Measurements from ENCODE around the gene IGSF1.

The IGSF1 gene

DNA sequence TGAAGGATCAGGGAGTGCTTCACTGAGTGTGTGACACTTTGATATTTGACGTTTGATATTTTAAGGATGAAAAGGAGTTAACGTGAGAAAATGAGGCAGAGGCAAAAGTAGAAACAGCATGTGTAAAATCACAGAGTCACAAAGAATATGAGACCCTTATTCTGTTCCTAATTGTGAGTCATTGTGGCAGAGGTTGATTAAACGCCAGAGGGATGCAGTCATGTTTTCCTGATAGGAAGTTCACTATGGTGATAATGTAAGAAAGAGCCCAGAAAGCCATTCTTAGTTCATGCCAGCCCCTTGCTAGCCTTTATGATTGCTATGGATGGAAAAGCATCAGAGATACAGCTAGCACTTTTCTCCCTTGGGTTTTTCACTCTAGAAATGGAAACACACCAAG is 33.5 kb upstream of the IGSF1 start:
- TF ChIP-seq RAD21 (IDR thresholded peaks at IDR 0.05; ENCODE audit: low read depth) (no peak), EGR1 (IDR thresholded peaks at IDR 0.05) (no peak), ZBTB7A (IDR thresholded peaks at IDR 0.05; ENCODE audit: low read depth) (no peak), EP300 (IDR thresholded peaks at IDR 0.05; ENCODE audit: borderline replicate concordance) (no peak), NFIC (IDR thresholded peaks at IDR 0.05) (no peak), YY1 (IDR thresholded peaks at IDR 0.05; ENCODE audit: low read depth) (no peak)

DNA sequence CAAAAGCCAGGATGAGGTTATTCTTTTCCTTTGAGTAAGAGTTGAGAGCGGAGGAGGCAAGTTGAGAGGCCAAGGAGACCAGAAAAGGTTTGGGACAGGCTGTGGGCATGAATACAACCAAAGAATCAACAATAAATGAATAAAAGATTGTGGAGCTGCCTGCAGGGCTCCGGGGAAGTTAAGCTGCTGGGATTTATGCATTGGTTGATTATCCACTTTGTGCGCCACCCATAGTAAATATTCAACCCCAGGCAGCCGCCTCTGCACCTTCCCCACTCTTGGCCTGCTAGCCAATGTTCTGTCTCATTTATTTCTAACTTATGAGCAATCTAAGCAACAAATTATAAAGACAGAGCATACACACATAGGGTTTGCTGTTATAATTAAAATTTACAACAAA is 28.2 kb upstream of the IGSF1 start:
- TF ChIP-seq EGR1 (IDR thresholded peaks at IDR 0.05) (no peak), CEBPB (IDR thresholded peaks at IDR 0.05) (no peak), CREB1 (IDR thresholded peaks at IDR 0.05; ENCODE audit: low read depth) (no peak), RAD21 (IDR thresholded peaks at IDR 0.05; ENCODE audit: low read depth) (no peak), YY1 (IDR thresholded peaks at IDR 0.05; ENCODE audit: low read depth) (no peak), ZBTB7A (IDR thresholded peaks at IDR 0.05; ENCODE audit: low read depth) (no peak), EP300 (IDR thresholded peaks at IDR 0.05; ENCODE audit: borderline replicate concordance) (no peak), TAF1 (IDR thresholded peaks at IDR 0.05; ENCODE audit: low read depth) (no peak), NFIC (IDR thresholded peaks at IDR 0.05) (no peak)
- TF ChIP-seq, protein P1, sequence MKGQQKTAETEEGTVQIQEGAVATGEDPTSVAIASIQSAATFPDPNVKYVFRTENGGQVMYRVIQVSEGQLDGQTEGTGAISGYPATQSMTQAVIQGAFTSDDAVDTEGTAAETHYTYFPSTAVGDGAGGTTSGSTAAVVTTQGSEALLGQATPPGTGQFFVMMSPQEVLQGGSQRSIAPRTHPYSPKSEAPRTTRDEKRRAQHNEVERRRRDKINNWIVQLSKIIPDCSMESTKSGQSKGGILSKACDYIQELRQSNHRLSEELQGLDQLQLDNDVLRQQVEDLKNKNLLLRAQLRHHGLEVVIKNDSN (IDR thresholded peaks at IDR 0.05), result no peak
- TF ChIP-seq, protein P2, sequence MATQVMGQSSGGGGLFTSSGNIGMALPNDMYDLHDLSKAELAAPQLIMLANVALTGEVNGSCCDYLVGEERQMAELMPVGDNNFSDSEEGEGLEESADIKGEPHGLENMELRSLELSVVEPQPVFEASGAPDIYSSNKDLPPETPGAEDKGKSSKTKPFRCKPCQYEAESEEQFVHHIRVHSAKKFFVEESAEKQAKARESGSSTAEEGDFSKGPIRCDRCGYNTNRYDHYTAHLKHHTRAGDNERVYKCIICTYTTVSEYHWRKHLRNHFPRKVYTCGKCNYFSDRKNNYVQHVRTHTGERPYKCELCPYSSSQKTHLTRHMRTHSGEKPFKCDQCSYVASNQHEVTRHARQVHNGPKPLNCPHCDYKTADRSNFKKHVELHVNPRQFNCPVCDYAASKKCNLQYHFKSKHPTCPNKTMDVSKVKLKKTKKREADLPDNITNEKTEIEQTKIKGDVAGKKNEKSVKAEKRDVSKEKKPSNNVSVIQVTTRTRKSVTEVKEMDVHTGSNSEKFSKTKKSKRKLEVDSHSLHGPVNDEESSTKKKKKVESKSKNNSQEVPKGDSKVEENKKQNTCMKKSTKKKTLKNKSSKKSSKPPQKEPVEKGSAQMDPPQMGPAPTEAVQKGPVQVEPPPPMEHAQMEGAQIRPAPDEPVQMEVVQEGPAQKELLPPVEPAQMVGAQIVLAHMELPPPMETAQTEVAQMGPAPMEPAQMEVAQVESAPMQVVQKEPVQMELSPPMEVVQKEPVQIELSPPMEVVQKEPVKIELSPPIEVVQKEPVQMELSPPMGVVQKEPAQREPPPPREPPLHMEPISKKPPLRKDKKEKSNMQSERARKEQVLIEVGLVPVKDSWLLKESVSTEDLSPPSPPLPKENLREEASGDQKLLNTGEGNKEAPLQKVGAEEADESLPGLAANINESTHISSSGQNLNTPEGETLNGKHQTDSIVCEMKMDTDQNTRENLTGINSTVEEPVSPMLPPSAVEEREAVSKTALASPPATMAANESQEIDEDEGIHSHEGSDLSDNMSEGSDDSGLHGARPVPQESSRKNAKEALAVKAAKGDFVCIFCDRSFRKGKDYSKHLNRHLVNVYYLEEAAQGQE (IDR thresholded peaks at IDR 0.05; ENCODE audit: low read depth), result no peak

DNA sequence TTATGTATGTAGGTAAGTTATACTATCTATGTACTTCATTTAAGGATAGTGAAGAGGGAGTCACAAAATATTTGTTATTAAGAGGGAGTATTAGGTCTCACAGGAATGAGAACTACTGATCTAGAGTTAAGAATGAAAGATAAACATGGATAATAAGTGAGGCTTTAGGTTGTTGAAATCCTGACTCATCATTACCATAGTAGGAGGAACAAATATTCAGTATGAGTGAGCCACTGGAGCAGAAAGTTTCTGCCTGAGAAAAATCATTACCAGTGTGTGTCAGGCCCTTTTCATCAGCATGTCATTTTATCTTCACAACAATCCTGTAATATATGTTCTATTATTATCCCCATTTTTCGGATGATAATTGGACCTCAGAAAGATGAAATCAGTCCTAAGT is 27.2 kb upstream of the IGSF1 start:
- TF ChIP-seq, protein P2 (IDR thresholded peaks at IDR 0.05; ENCODE audit: low read depth), result no peak

DNA sequence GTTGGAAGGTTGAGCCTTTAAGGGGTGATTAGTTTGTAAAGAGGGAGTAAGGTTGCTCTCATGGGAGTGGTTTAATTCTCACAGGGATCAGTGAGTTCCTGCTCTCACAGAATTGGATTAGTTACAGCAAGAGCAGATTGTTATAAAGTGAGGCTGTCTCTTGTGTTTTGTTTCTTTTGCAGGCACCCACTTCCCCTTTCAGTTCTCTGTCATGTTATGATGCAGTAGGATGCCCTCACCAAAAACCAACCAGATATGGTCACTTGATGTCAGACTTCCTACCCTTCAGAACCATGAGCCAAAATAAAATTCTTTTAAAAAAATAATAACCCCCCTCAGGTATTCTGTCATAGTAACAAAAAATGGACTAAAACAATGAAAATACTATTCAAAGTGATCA is 19.9 kb upstream of the IGSF1 start:
- no peak for TF ChIP-seq EP300 (IDR thresholded peaks at IDR 0.05; ENCODE audit: borderline replicate concordance)
- no peak for TF ChIP-seq CEBPB (IDR thresholded peaks at IDR 0.05)
- TF ChIP-seq RAD21 (IDR thresholded peaks at IDR 0.05; ENCODE audit: low read depth), result no peak
- TF ChIP-seq ZBTB7A (IDR thresholded peaks at IDR 0.05; ENCODE audit: low read depth), result no peak
- TF ChIP-seq YY1 (IDR thresholded peaks at IDR 0.05; ENCODE audit: low read depth), result no peak
- TF ChIP-seq, protein P3, sequence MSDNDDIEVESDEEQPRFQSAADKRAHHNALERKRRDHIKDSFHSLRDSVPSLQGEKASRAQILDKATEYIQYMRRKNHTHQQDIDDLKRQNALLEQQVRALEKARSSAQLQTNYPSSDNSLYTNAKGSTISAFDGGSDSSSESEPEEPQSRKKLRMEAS (IDR thresholded peaks at IDR 0.05), result no peak
- no peak for TF ChIP-seq TAF1 (IDR thresholded peaks at IDR 0.05; ENCODE audit: low read depth)
- TF ChIP-seq TCF12 (IDR thresholded peaks at IDR 0.05; ENCODE audit: low read depth), result no peak
- TF ChIP-seq, protein P2 (IDR thresholded peaks at IDR 0.05; ENCODE audit: low read depth), result no peak
- no peak for TF ChIP-seq CREB1 (IDR thresholded peaks at IDR 0.05; ENCODE audit: low read depth)
- TF ChIP-seq EGR1 (IDR thresholded peaks at IDR 0.05), result no peak
- TF ChIP-seq FOXM1 (IDR thresholded peaks at IDR 0.05; ENCODE audit: borderline replicate concordance, low read depth), result no peak

DNA sequence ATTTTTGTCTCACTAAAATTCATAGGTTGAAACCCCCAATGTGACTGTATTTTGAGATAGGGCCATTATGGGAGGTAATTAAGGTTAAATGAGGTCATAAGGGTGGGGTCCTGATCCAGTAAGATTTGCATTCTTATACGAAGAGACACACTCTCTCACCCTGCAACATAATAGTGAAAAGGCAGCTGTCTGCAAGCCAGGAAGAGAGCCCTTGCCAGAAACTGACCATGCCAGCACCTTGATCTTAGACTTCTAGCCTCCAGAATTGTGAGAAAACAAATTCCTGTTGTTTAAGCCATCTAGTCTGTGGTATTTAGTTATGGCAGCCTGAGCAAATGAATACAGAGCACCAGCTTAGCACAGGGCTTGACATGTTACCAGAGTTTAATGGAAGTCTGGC is 17.5 kb upstream of the IGSF1 start:
- TF ChIP-seq NFIC (IDR thresholded peaks at IDR 0.05) (no peak), CEBPB (IDR thresholded peaks at IDR 0.05) (no peak), ZBTB7A (IDR thresholded peaks at IDR 0.05; ENCODE audit: low read depth) (no peak), CREB1 (IDR thresholded peaks at IDR 0.05; ENCODE audit: low read depth) (no peak), FOXM1 (IDR thresholded peaks at IDR 0.05; ENCODE audit: borderline replicate concordance, low read depth) (no peak), RAD21 (IDR thresholded peaks at IDR 0.05; ENCODE audit: low read depth) (no peak), EP300 (IDR thresholded peaks at IDR 0.05; ENCODE audit: borderline replicate concordance) (no peak), TEAD4 (IDR thresholded peaks at IDR 0.05) (no peak), TAF1 (IDR thresholded peaks at IDR 0.05; ENCODE audit: low read depth) (no peak), YY1 (IDR thresholded peaks at IDR 0.05; ENCODE audit: low read depth) (no peak), TCF12 (IDR thresholded peaks at IDR 0.05; ENCODE audit: low read depth) (no peak), EGR1 (IDR thresholded peaks at IDR 0.05) (no peak)
- TF ChIP-seq, protein P1 (IDR thresholded peaks at IDR 0.05), result no peak
- TF ChIP-seq, protein P3 (IDR thresholded peaks at IDR 0.05), result no peak
- TF ChIP-seq, protein P2 (IDR thresholded peaks at IDR 0.05; ENCODE audit: low read depth), result no peak
